ENCODE measurements around the gene P2RY2.

The P2RY2 gene

DNA sequence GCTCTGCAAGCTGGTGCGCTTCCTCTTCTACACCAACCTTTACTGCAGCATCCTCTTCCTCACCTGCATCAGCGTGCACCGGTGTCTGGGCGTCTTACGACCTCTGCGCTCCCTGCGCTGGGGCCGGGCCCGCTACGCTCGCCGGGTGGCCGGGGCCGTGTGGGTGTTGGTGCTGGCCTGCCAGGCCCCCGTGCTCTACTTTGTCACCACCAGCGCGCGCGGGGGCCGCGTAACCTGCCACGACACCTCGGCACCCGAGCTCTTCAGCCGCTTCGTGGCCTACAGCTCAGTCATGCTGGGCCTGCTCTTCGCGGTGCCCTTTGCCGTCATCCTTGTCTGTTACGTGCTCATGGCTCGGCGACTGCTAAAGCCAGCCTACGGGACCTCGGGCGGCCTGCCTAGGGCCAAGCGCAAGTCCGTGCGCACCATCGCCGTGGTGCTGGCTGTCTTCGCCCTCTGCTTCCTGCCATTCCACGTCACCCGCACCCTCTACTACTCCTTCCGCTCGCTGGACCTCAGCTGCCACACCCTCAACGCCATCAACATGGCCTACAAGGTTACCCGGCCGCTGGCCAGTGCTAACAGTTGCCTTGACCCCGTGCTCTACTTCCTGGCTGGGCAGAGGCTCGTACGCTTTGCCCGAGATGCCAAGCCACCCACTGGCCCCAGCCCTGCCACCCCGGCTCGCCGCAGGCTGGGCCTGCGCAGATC lies 16.5 kb downstream of the P2RY2 start:
- Histone ChIP-seq H3K27ac (ENCODE audit: low read length) (no peak overlapping the region), H3K9me2 (replicated peaks; ENCODE audit: insufficient read depth, low read length) (no peaks in the 10 kb centered on the region), H3K36me3 (replicated peaks; ENCODE audit: insufficient read depth, low read length) (no peaks in the 10 kb centered on the region), H2AFZ (ENCODE audit: low read length) (no peak overlapping the region), H3K4me1 (ENCODE audit: low read length) (no peaks in the 10 kb centered on the region), H3K9ac (ENCODE audit: low read length) (no peak overlapping the region), H3F3A (ENCODE audit: insufficient read depth, low read length) (no peaks in the 10 kb centered on the region), H3K9me3 (replicated peaks; ENCODE audit: insufficient read depth, low read length) (no peaks in the 10 kb centered on the region), H3K4me2 (ENCODE audit: low read depth, low read length) (no peak overlapping the region), H4K20me1 (ENCODE audit: insufficient read depth, low read length) (no peaks in the 10 kb centered on the region), H3K79me2 (ENCODE audit: low read length) (no peaks in the 10 kb centered on the region), H3K27me3 (replicated peaks; ENCODE audit: insufficient read depth, low read length) (no peaks in the 10 kb centered on the region), H3K4me3 (ENCODE audit: low read length) (no peak overlapping the region)
- TF ChIP-seq EZH2 (optimal IDR thresholded peaks at IDR 0.05; ENCODE audit: low read depth, low read length) (no peak), EZH2phosphoT487 (IDR thresholded peaks at IDR 0.05; ENCODE audit: low read length) (no peak)
- TF ChIP-seq, protein P1, sequence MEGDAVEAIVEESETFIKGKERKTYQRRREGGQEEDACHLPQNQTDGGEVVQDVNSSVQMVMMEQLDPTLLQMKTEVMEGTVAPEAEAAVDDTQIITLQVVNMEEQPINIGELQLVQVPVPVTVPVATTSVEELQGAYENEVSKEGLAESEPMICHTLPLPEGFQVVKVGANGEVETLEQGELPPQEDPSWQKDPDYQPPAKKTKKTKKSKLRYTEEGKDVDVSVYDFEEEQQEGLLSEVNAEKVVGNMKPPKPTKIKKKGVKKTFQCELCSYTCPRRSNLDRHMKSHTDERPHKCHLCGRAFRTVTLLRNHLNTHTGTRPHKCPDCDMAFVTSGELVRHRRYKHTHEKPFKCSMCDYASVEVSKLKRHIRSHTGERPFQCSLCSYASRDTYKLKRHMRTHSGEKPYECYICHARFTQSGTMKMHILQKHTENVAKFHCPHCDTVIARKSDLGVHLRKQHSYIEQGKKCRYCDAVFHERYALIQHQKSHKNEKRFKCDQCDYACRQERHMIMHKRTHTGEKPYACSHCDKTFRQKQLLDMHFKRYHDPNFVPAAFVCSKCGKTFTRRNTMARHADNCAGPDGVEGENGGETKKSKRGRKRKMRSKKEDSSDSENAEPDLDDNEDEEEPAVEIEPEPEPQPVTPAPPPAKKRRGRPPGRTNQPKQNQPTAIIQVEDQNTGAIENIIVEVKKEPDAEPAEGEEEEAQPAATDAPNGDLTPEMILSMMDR (IDR thresholded peaks at IDR 0.05; ENCODE audit: low read length) = no peak
- DNase-seq = no peak

DNA sequence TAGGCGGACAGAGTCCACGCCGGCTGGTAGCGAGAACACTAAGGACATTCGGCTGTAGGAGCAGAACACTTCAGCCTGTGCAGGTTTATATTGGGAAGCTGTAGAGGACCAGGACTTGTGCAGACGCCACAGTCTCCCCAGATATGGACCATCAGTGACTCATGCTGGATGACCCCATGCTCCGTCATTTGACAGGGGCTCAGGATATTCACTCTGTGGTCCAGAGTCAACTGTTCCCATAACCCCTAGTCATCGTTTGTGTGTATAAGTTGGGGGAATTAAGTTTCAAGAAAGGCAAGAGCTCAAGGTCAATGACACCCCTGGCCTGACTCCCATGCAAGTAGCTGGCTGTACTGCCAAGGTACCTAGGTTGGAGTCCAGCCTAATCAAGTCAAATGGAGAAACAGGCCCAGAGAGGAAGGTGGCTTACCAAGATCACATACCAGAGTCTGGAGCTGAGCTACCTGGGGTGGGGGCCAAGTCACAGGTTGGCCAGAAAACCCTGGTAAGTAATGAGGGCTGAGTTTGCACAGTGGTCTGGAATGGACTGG lies 17.2 kb downstream of the P2RY2 start:
- Histone ChIP-seq H3K9me3 (replicated peaks; ENCODE audit: insufficient read depth, low read length) (no peaks in the 10 kb centered on the region), H2AFZ (ENCODE audit: low read length) (no peak overlapping the region), H3F3A (ENCODE audit: insufficient read depth, low read length) (no peaks in the 10 kb centered on the region), H3K27me3 (replicated peaks; ENCODE audit: insufficient read depth, low read length) (no peaks in the 10 kb centered on the region), H3K27ac (ENCODE audit: low read length) (no peak overlapping the region), H3K9ac (ENCODE audit: low read length) (no peak overlapping the region), H3K4me2 (ENCODE audit: low read depth, low read length) (no peak overlapping the region), H3K79me2 (ENCODE audit: low read length) (no peaks in the 10 kb centered on the region), H3K9me2 (replicated peaks; ENCODE audit: insufficient read depth, low read length) (no peaks in the 10 kb centered on the region), H3K36me3 (replicated peaks; ENCODE audit: insufficient read depth, low read length) (no peaks in the 10 kb centered on the region), H3K4me1 (ENCODE audit: low read length) (no peaks in the 10 kb centered on the region), H3K4me3 (ENCODE audit: low read length) (no peak overlapping the region), H4K20me1 (ENCODE audit: insufficient read depth, low read length) (no peaks in the 10 kb centered on the region)
- no peak for TF ChIP-seq EZH2 (optimal IDR thresholded peaks at IDR 0.05; ENCODE audit: low read depth, low read length)
- DNase-seq = no peak

DNA sequence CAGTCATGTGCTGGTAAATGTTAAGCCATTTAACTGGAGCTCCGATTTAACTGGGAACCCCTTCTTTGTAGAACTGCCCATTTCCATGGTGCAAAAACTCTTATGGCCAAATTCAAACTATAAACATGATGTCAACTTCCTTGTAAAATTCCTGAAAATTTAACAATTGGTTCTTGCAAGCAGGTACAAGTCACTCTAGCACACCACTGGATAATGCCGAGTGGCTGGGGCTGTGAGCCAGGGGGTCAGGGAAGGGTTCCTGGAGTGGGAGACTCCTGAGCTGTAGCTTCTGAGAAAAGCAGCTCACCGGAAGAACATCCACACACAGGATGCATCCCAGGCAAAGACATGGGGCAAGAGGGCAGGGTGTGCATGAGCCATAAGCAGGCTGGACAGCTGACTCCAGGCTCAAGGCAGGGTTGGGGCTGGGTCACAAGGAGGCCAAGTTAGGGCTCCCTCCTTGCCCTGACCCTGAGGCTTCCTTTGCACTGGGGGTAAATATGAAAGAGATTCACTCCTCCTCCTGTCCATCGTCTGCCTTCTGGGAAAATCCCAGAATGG lies 18.2 kb downstream of the P2RY2 start:
- Histone ChIP-seq H3K9me3 (replicated peaks; ENCODE audit: insufficient read depth, low read length) (no peaks in the 10 kb centered on the region), H3K4me2 (ENCODE audit: low read depth, low read length) (no peak overlapping the region), H4K20me1 (ENCODE audit: insufficient read depth, low read length) (no peaks in the 10 kb centered on the region), H2AFZ (ENCODE audit: low read length) (no peak overlapping the region), H3K4me3 (ENCODE audit: low read length) (no peak overlapping the region), H3K79me2 (ENCODE audit: low read length) (no peaks in the 10 kb centered on the region), H3K27ac (ENCODE audit: low read length) (no peak overlapping the region), H3F3A (ENCODE audit: insufficient read depth, low read length) (no peaks in the 10 kb centered on the region), H3K27me3 (replicated peaks; ENCODE audit: insufficient read depth, low read length) (no peaks in the 10 kb centered on the region), H3K36me3 (replicated peaks; ENCODE audit: insufficient read depth, low read length) (no peaks in the 10 kb centered on the region), H3K9ac (ENCODE audit: low read length) (no peak overlapping the region), H3K4me1 (ENCODE audit: low read length) (no peaks in the 10 kb centered on the region), H3K9me2 (replicated peaks; ENCODE audit: insufficient read depth, low read length) (no peaks in the 10 kb centered on the region)
- TF ChIP-seq, protein P1 (IDR thresholded peaks at IDR 0.05; ENCODE audit: low read length) = no peak
- TF ChIP-seq EZH2 (optimal IDR thresholded peaks at IDR 0.05; ENCODE audit: low read depth, low read length) (no peak), EZH2phosphoT487 (IDR thresholded peaks at IDR 0.05; ENCODE audit: low read length) (no peak)
- no peak for DNase-seq

DNA sequence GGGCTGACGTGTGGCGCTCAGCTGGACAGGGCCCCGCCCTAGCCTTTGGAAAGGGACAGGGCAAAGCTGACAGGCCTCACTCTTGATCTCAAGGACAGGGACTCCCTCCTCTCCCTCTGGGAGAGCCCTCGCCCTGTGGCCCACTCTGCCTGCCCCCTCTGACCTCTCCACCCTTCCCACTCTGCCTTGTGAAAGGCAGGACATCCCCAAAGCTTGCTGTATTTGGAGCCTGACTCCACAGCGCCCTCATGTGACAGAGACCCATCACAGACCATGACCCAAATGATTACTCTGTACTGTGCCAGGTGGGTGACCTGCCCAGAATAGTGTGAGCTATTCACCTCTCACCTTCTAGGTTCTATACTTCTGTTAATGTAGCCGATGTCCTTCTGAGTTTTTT lies 18.8 kb downstream of the P2RY2 start:
- Histone ChIP-seq H3K36me3 (replicated peaks; ENCODE audit: insufficient read depth, low read length) (no peaks in the 10 kb centered on the region), H3K27ac (ENCODE audit: low read length) (no peak overlapping the region), H2AFZ (ENCODE audit: low read length) (no peak overlapping the region), H3F3A (ENCODE audit: insufficient read depth, low read length) (no peaks in the 10 kb centered on the region), H3K9me2 (replicated peaks; ENCODE audit: insufficient read depth, low read length) (no peaks in the 10 kb centered on the region), H4K20me1 (ENCODE audit: insufficient read depth, low read length) (no peaks in the 10 kb centered on the region), H3K9me3 (replicated peaks; ENCODE audit: insufficient read depth, low read length) (no peaks in the 10 kb centered on the region), H3K4me1 (ENCODE audit: low read length) (no peaks in the 10 kb centered on the region), H3K27me3 (replicated peaks; ENCODE audit: insufficient read depth, low read length) (no peaks in the 10 kb centered on the region), H3K9ac (ENCODE audit: low read length) (no peak overlapping the region), H3K4me2 (ENCODE audit: low read depth, low read length) (no peak overlapping the region), H3K4me3 (ENCODE audit: low read length) (no peak overlapping the region), H3K79me2 (ENCODE audit: low read length) (no peaks in the 10 kb centered on the region)
- TF ChIP-seq EZH2phosphoT487 (IDR thresholded peaks at IDR 0.05; ENCODE audit: low read length) = no peak
- TF ChIP-seq, protein P1 (IDR thresholded peaks at IDR 0.05; ENCODE audit: low read length) = peak; percentile 71
- peak; percentile 44 for DNase-seq
